G401 (cell line): ENCODE data around the gene RHOJ. TPM values are rescaled to one million over a fixed set of nuclear protein-coding genes. Genes with fewer than 3 reads are reported as not detected.

Experiments used
- DNase-seq: peaks from one replicate; pipeline ENCODE4 v3.0.0-alpha.2; 2015; ENCODE audit warnings: low spot score
- in situ Hi-C: cut with HindIII; loops from 2 replicates; pipeline ENCODE4 v1.10.0; 2016; ENCODE audit warnings: low sequenced_read_pairs, mixed read lengths
- total RNA-seq: library from RNA; depleted of rRNA; stranded (reverse); fragments of >200 nt; shearing (Covaris generic); gene quantifications from 2 replicates; pipeline ENCODE4 v1.2.3, GENCODE V29; 2014; rRNA removed

Gene RHOJ
- total RNA-seq, 1 experiment from 2014 or later: not detected

DNA sequence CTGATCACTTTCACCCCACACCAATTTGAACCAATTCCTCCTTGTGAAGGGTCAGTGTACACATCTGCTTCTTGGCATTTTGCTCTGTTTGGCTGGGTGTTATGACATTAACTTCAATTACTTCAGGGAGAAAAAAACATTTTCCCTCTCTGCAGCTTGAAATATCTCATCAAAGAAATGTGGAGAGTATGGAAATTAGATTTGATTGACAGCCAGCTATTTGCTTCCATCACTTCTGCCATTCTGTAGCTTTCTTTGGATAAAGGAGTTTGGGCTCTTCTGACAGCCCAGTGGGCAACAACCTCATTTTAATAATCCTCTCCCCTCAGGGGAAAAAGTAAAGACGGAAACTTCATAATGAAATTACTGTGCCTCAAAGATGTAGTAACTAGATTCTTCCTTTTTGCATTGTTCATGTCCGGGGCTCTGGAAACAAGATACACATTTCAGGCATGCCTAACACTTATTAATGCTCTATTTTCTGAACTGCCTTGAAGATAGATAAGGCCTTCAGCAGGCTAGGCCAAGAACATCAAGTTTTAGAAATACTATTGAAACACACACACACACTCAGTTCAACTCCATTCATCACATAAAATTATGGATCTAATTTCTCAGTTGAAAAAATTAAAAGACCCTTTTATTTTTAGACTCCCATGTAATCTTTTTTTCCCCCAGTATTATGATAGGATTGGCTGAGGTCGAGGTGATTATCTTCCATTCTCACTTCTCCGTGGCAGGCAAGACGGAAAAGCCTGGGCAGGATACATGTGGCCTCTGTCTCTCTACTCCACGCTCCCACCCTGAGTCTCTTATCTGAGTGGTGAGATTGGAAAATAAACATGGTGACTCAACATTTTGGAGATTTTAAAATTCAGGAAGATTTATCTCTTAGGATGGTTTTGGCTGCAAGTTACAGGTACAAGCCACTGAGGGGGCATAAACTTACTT, 124.8 kb downstream of the RHOJ start:
- DNase-seq: no peak
- in situ Hi-C loops: no loop called here

DNA sequence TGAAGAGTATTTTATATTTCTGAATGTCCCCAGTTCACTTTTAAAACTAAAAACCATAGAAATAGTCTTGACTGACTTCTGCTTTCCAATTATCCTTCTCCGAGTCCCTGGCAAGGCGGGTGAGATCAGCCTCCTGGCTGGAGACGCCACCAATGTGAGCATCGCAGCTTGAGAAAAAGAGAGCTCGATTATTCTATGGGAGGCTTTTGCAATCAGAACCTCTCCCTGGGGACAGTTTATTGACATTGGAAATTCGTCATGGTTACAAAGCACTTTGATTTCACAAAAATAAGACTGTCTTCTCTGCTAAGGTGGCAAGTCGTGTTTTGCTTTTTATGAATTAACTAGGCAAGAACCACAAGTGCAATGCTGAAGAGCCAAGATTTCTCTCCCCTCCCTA, 138.1 kb downstream of the RHOJ start:
- in situ Hi-C loops: no loop called here
- DNase-seq: no peak

Other genes with a start within 250 kb of the RHOJ start
- not detected in 2 replicates for gene KCNH5, start 159.0 kb upstream of the RHOJ start, total RNA-seq
- not detected in 2 replicates for gene GPHB5, start 114.5 kb downstream of the RHOJ start, total RNA-seq